ENCODE results near the gene C1GALT1C1L. TPM values are rescaled to one million over a fixed set of nuclear protein-coding genes. Genes with fewer than 3 reads are reported as not detected.

C1GALT1C1L gene
- total RNA-seq, 1 experiment from 2014 or later, result not detected

- Histone ChIP-seq H3K14ac (ENCODE audit: insufficient read depth, low read length) (no peak overlapping the region), H3K79me1 (ENCODE audit: insufficient read depth, low read depth, low read length, poor library complexity, severe bottlenecking) (no peaks in the 10 kb centered on the region), H3K4ac (ENCODE audit: low read depth, low read length) (no peak overlapping the region), H2BK5ac (ENCODE audit: insufficient read length, low read length) (no peak overlapping the region), H3K9ac (ENCODE audit: extremely low read depth, insufficient read length, low read length) (no peak overlapping the region), H4K5ac (ENCODE audit: insufficient read length, low read depth, low read length) (no peak overlapping the region), H2BK20ac (ENCODE audit: low read depth, low read length, poor library complexity, severe bottlenecking) (no peak overlapping the region), H3K56ac (ENCODE audit: insufficient read length, low read depth, low read length) (no peak overlapping the region), H3K4me2 (ENCODE audit: insufficient read depth, insufficient read length, low read length) (no peak overlapping the region), H2AFZ (ENCODE audit: low read length) (no peak overlapping the region), H2BK15ac (ENCODE audit: low read depth, low read length) (no peak overlapping the region), H3K79me2 (ENCODE audit: insufficient read depth, low read length) (no peaks in the 10 kb centered on the region), H3K4me1 (ENCODE audit: insufficient read depth, low read length) (no peaks in the 10 kb centered on the region), H3K27me3 (ENCODE audit: insufficient read depth, low read length) (no peaks in the 10 kb centered on the region), H4K8ac (replicated peaks; ENCODE audit: insufficient read length, low read depth, low read length) (no peak overlapping the region), H2AK5ac (ENCODE audit: insufficient read length, low read length) (no peak overlapping the region), H3K23ac (ENCODE audit: insufficient read length, low read depth, low read length) (no peak overlapping the region), H3K9me3 (ENCODE audit: control insufficient read depth, low read depth, low read length) (no peaks in the 10 kb centered on the region), H3T11ph (ENCODE audit: low read length) (no peak overlapping the region), H3K23me2 (ENCODE audit: insufficient read length, low read depth, low read length, poor library complexity, severe bottlenecking) (no peaks in the 10 kb centered on the region), H3K27ac (ENCODE audit: insufficient read length, low read depth, low read length) (no peak overlapping the region), H4K91ac (ENCODE audit: insufficient read length, low read depth, low read length) (no peak overlapping the region), H2BK120ac (ENCODE audit: low read depth, low read length, poor library complexity, severe bottlenecking) (no peak overlapping the region), H4K20me1 (ENCODE audit: control insufficient read depth, insufficient read depth, insufficient read length) (no peaks in the 10 kb centered on the region), H3K18ac (ENCODE audit: insufficient read length, low read depth, low read length) (no peak overlapping the region), H2BK12ac (ENCODE audit: insufficient read length, low read depth, low read length) (no peak overlapping the region)
- no peak for DNase-seq
- H3K9me3 Mint-ChIP-seq, result no peaks in the 10 kb centered on the region
- no peaks in the 10 kb centered on the region for H3K36me3 Mint-ChIP-seq (ENCODE audit: insufficient read depth in 1 of 3, low read depth in 3 of 3)
- H3K4me1 Mint-ChIP-seq, result no peaks in the 10 kb centered on the region
- no peaks in the 10 kb centered on the region for H3K27me3 Mint-ChIP-seq (ENCODE audit: low read depth)
- TF ChIP-seq CTCF (conservative IDR thresholded peaks at IDR 0.05), result no peak
- no peak overlapping the region for H3K4me3 Mint-ChIP-seq
- H3K27ac Mint-ChIP-seq, result no peak overlapping the region
These were observed 24.9 kb upstream of the C1GALT1C1L start for GRCh38 chr2:43701111-43701510.
